Measurements from ENCODE around the gene TFF2. TPM values are rescaled to one million over a fixed set of nuclear protein-coding genes. Genes with fewer than 3 reads are reported as not detected.

The TFF2 gene
- total RNA-seq, 6 donors from 2014 or later = not detected

DNA sequence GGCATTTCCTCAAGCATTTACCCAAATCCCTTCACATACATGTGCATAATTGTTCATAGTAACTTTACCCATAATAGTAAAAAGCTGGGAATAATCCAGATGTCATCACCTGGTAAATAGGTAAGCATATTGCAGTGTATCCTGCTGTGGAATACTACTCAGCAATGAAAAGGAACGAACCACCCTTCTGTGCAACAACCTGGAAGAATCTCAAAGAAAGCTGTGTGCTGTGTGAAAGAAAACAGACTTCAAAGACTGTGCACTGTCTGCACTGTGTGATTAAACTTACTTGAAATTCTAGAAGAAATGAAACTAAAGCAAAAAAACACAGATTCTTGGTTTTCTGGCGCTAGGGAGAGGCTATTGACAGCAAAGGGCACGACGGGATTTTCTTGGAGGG, 13.5 kb downstream of the TFF2 start:
- Histone ChIP-seq H3K27ac (no peak overlapping the region), H3K4me3 (no peak overlapping the region), H3K27me3 (no peaks in the 10 kb centered on the region), H3K4me1 (peaks cover 0 to 14% (median 8%) of the 10 kb centered on the region in 4 donors), H3K9me3 (no peaks in the 10 kb centered on the region), H3K36me3 (no peaks in the 10 kb centered on the region)
- WGBS, 2 donors = 75 to 93% methylated on average over 4 of the region's 4 CpGs
- ATAC-seq (ENCODE audit: low FRiP score in 2 of 2) = no peak
- DNase-seq = no peak
- no peak for TF ChIP-seq POLR2A (IDR thresholded peaks at IDR 0.05)
- TF ChIP-seq, protein P1, sequence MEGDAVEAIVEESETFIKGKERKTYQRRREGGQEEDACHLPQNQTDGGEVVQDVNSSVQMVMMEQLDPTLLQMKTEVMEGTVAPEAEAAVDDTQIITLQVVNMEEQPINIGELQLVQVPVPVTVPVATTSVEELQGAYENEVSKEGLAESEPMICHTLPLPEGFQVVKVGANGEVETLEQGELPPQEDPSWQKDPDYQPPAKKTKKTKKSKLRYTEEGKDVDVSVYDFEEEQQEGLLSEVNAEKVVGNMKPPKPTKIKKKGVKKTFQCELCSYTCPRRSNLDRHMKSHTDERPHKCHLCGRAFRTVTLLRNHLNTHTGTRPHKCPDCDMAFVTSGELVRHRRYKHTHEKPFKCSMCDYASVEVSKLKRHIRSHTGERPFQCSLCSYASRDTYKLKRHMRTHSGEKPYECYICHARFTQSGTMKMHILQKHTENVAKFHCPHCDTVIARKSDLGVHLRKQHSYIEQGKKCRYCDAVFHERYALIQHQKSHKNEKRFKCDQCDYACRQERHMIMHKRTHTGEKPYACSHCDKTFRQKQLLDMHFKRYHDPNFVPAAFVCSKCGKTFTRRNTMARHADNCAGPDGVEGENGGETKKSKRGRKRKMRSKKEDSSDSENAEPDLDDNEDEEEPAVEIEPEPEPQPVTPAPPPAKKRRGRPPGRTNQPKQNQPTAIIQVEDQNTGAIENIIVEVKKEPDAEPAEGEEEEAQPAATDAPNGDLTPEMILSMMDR (IDR thresholded peaks at IDR 0.05) = no peak
- no peak for TF ChIP-seq EP300 (IDR thresholded peaks at IDR 0.05)
- TF ChIP-seq POLR2AphosphoS5 (IDR thresholded peaks at IDR 0.05) = no peak

DNA sequence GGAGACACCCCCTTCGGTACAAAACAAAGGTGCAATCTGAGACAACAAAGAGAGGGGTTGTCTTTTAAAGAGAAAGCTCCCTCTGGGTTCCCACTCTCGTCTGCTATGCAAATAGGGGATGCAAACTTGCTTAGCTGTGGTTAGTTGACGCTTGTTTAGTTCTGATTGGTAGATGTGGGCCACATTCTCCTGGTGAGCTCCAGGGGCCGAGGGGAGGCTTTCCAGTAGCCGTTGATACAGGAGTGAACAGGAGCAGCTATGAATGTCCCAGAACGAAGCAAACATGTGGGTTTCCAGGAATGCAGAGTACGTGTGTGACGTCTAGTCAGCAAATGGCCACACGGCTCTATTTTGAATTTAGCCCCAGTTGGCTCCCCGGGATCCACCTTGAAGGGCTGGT, 14.7 kb downstream of the TFF2 start:
- ATAC-seq (ENCODE audit: low FRiP score in 2 of 2) (peak in 1 of 2 donors; percentile 64), DNase-seq (no peak)
- Histone ChIP-seq H3K36me3 (no peaks in the 10 kb centered on the region), H3K4me1 (peaks cover 0 to 14% (median 8%) of the 10 kb centered on the region in 4 donors), H3K27ac (no peak overlapping the region), H3K4me3 (no peak overlapping the region), H3K9me3 (peaks cover 0 to 3% (median 0%) of the 10 kb centered on the region in 4 donors), H3K27me3 (no peaks in the 10 kb centered on the region)
- TF ChIP-seq POLR2AphosphoS5 (IDR thresholded peaks at IDR 0.05) (no peak), EP300 (IDR thresholded peaks at IDR 0.05) (no peak), POLR2A (IDR thresholded peaks at IDR 0.05) (no peak)
- TF ChIP-seq, protein P1 (IDR thresholded peaks at IDR 0.05) = no peak
- 38 to 47% methylated on average over 10 of the region's 10 CpGs for WGBS, 2 donors

DNA sequence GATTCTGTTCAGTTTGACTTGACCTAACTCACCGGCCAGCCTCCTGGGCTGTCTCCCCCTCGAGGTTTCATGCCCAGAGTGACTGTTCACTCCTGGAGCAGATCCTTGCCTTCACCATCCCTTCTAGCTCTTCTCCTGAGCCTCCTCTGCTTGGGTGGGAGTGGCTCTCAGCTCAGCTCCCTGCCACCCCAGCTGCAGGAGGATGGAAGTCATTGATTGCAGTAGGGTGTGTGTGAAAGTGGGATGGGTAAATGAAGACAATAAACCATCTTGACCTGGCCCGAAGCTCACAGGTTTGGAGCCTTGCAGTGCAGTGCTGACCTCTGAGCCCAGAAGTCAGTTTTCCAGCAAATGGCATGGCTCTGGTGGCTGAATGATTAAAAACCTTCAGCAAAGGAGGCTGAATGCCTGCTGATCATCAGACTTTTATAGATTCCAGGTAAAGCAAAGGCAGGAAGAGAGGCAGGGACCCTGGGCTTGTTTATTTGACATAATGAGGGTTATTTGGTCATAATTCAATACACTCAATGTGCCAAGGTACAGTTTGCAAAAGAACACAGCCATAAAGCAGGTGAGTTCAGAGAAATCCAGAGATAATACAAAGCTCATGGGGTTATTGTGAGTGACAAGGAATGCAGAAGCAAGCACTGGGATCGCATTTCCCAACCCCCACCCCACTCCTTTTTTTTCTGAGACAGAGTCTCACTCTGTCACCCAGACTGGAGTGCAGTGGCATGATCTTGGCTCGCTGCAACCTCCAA, 18.1 kb downstream of the TFF2 start:
- Histone ChIP-seq H3K36me3 (no peaks in the 10 kb centered on the region), H3K27ac (no peak overlapping the region), H3K4me3 (no peak overlapping the region), H3K9me3 (peaks cover 0 to 3% (median 0%) of the 10 kb centered on the region in 4 donors), H3K27me3 (no peaks in the 10 kb centered on the region), H3K4me1 (peaks cover 0 to 3% (median under 1%) of the 10 kb centered on the region in 4 donors)
- WGBS, 2 donors = 88 to 89% methylated on average over 5 of the region's 5 CpGs
- DNase-seq (no peak), ATAC-seq (ENCODE audit: low FRiP score in 2 of 2) (no peak)
- TF ChIP-seq EP300 (IDR thresholded peaks at IDR 0.05) = no peak
- TF ChIP-seq, protein P1 (IDR thresholded peaks at IDR 0.05) = no peak
- TF ChIP-seq POLR2A (IDR thresholded peaks at IDR 0.05) = no peak
- no peak for TF ChIP-seq POLR2AphosphoS5 (IDR thresholded peaks at IDR 0.05)

DNA sequence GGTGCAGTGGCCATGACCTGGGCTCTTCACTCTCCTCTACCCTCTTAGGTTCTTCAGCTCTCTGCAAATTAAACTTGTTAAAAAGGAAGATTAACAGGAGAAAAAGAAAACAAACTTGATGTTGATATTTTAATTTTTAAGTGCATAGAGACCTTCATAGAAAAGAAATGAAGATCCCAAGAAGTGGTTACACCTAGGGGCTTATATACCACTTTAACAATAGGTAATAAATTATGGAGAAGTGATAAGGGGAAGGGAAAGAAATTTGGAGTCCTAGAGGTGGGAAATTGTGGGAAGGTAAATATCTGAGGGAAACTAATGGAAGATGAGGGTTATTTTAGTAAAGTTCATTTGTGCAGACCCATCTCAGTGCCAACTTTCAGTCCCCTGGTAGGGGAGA, 19.1 kb downstream of the TFF2 start:
- Histone ChIP-seq H3K36me3 (no peaks in the 10 kb centered on the region), H3K27ac (no peak overlapping the region), H3K4me3 (no peak overlapping the region), H3K9me3 (peaks cover 0 to 3% (median 0%) of the 10 kb centered on the region in 4 donors), H3K4me1 (no peaks in the 10 kb centered on the region), H3K27me3 (no peaks in the 10 kb centered on the region)
- ATAC-seq (ENCODE audit: low FRiP score in 2 of 2) (no peak), DNase-seq (no peak)
- TF ChIP-seq, protein P1 (IDR thresholded peaks at IDR 0.05) = no peak
- TF ChIP-seq EP300 (IDR thresholded peaks at IDR 0.05) = no peak
- TF ChIP-seq POLR2A (IDR thresholded peaks at IDR 0.05) = no peak
- no peak for TF ChIP-seq POLR2AphosphoS5 (IDR thresholded peaks at IDR 0.05)
